Activated T-cell treated with anti-CD3 and anti-CD28 coated beads, Interleukin-2, amount 50 U/mL, for 4 hours (primary cell): ENCODE measurements around the gene SKAP1. TPM values are rescaled to one million over a fixed set of nuclear protein-coding genes. Genes with fewer than 3 reads are reported as not detected.
A peak's percentile ranks its signal among the peaks of the same experiment; 100 is the strongest.

ENCODE experiments used
- ATAC-seq, 2 donors: fragments of 200-7000 bp; cut with Tn5 transposase; one replicate each; pipeline ENCODE4 v1.10.0; 2021
- DNase-seq: peaks from one replicate; pipeline ENCODE4 v3.0.0-alpha.2; 2020
- H3K27me3 Mint-ChIP-seq: one replicate; pipeline ENCODE4 v1.8.0; 2021; ENCODE audit warnings: low read depth, mixed read lengths
- H3K36me3 Mint-ChIP-seq: one replicate; pipeline ENCODE4 v1.8.0; 2022; ENCODE audit warnings: mixed read lengths; ENCODE audit not compliant: insufficient read depth
- H3K4me1 Mint-ChIP-seq: one replicate; pipeline ENCODE4 v1.8.0; 2021; ENCODE audit warnings: low read depth, mixed read lengths
- H3K4me3 Mint-ChIP-seq: one replicate; pipeline ENCODE4 v1.8.0; 2021; ENCODE audit warnings: mild to moderate bottlenecking, moderate library complexity, mixed read lengths
- H3K9me3 Mint-ChIP-seq: one replicate; pipeline ENCODE4 v1.8.0; 2021; ENCODE audit warnings: mixed read lengths
- total RNA-seq, 3 donors: library from RNA; stranded (reverse); gene quantifications; one replicate each; pipeline ENCODE4 v1.2.1, GENCODE V29; 2021

Gene SKAP1
- total RNA-seq, 3 donors from 2014 or later = 25.8 to 33.9 (median 28.7) TPM

GRCh38 chr17:48131216-48131824 lies 298.7 kb downstream of the SKAP1 start:
- Mint-ChIP-seq H3K36me3 (peaks cover 3% of the 10 kb centered on the region), H3K4me1 (no peaks in the 10 kb centered on the region), H3K4me3 (no peak overlapping the region), H3K9me3 (no peaks in the 10 kb centered on the region), H3K27me3 (no peaks in the 10 kb centered on the region)
- ATAC-seq (peak; percentile 80 to 85), DNase-seq (peak; percentile 39)

DNA sequence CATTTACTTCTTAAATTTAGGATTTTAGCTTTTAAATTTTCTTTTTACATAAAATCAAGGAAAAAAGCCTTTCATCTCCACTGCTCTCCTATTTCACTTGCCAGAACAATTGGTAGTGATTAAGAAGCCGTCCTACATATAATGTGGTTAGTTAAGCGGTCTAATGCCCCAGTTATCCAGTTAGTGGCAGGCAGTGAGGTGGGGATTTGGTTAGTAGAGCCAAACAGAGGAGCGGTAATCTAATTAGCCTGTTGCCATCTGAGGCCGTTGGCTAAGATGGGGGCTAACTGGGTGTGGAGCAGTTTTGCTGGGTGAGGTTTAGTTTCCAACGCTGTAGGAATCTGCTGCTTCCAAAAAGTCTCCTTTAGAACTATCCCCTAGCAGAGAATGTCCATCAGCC lies 300.0 kb downstream of the SKAP1 start:
- Mint-ChIP-seq H3K36me3 (peaks cover 3% of the 10 kb centered on the region), H3K4me1 (no peaks in the 10 kb centered on the region), H3K9me3 (no peaks in the 10 kb centered on the region), H3K4me3 (no peak overlapping the region), H3K27me3 (no peaks in the 10 kb centered on the region)
- ATAC-seq (no peak), DNase-seq (no peak)

DNA sequence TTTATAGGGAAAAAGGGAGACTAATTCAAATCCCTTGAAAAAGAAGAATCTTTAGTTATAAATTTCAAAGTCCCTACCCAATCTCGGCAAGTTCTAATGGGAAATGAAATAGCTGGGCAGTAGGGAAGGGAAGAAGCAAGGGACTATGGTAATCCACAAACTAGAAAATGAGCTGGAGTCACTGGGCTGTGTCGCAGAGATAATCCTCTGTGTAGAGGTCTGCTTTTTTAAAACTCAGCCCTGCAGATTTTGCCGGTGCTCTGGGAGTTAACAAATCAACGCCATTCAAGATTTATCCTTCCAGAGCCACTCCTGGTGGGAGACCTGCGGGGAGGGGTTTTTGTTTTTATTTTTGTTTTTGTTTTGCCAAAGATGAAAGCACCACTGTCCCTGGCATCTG lies 301.6 kb downstream of the SKAP1 start:
- Mint-ChIP-seq H3K4me3 (no peak overlapping the region), H3K9me3 (no peaks in the 10 kb centered on the region), H3K27me3 (no peaks in the 10 kb centered on the region), H3K36me3 (peaks cover 3% of the 10 kb centered on the region), H3K4me1 (no peaks in the 10 kb centered on the region)
- DNase-seq = no peak
- ATAC-seq = no peak

DNA sequence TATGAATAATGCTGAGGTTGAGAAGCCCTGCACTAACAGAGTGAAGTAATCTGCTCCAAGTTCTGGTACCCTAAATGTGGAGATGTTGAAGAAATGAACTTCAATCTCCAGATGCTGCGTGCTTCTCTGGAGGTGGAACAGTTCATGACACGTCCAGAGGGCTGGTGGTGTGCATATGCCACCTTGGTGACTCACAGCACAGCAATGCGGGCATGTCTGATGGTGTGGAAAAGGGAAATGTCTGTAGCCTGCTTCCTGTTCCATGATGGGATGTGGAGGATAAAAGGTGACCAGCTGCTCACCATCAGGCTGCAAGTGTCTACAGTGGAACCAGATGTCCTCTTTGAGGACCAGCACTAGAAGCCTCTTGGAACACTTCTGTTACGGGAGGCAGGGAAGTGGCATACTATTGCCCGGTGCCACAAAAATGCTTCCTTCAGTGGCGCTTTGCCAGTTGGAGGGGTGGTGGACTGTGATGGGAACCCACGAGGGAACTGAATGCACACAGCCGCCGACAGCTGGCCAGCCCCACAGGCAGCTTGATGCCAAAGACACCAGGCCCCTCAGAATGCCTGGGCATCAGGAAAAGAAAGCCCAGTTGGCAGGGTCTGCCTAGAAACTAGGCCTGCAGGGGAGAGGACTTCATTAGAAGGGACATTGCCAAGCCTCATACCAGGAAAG lies 302.5 kb downstream of the SKAP1 start:
- H3K27me3 Mint-ChIP-seq = no peaks in the 10 kb centered on the region
- peaks cover 5% of the 10 kb centered on the region for H3K36me3 Mint-ChIP-seq
- no peaks in the 10 kb centered on the region for H3K4me1 Mint-ChIP-seq
- H3K4me3 Mint-ChIP-seq = no peak overlapping the region
- no peaks in the 10 kb centered on the region for H3K9me3 Mint-ChIP-seq
- DNase-seq = no peak
- ATAC-seq = no peak

DNA sequence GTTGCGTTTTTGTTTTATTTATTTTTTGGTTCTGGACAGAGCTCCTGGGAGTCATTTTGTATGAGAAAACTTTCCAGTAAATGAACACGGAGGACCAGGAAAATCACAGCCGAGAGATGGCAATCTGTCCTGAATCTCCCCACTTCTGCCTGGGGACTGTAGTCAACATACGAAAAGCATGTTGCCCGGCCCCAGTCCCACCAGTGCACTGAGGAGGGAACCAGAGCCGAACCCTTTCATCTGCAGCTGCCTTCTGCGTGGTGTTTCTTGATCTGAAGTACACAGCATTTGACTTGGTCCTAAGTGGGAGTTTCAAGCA lies 303.5 kb downstream of the SKAP1 start:
- peaks cover 8% of the 10 kb centered on the region for H3K36me3 Mint-ChIP-seq
- no peaks in the 10 kb centered on the region for H3K27me3 Mint-ChIP-seq
- DNase-seq (no peak), ATAC-seq (no peak)
- H3K9me3 Mint-ChIP-seq = no peaks in the 10 kb centered on the region
- no peaks in the 10 kb centered on the region for H3K4me1 Mint-ChIP-seq
- H3K4me3 Mint-ChIP-seq = no peak overlapping the region

DNA sequence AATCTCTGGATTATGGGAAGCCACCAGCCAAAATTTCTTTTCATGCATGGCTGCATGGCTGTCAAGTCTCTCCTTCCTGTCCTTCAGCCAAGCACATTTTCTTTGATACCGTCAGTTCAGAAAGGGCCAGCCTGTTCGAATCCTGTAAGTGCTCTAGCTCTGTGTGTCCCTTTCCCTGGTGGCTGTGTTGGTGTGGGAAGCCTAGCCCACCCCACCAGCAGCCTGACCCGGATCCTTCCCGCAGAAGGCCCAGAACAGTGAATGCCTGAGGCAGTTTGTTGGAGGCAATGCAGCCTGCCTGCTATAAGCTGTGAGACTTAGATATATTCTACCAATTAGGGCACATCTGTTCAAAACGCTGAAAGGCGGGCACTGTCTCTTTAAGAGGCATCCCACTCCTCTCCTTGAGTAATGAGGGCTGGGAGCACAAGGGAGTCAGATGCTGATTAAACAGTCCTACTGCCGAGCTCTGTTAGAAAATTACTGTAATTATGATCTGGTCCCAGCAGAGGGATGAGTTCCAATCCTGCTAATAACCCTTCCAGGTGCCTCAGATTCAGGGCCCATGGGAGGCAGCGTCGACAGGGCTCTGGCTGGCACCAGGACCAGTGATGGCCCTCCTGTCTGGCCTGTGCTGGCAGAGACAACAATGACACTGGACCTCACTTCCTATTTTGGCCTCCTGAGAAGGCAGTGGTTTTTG lies 304.0 kb downstream of the SKAP1 start:
- no peak overlapping the region for H3K4me3 Mint-ChIP-seq
- DNase-seq (no peak), ATAC-seq (no peak)
- H3K27me3 Mint-ChIP-seq = no peaks in the 10 kb centered on the region
- no peaks in the 10 kb centered on the region for H3K4me1 Mint-ChIP-seq
- H3K36me3 Mint-ChIP-seq = peaks cover 11% of the 10 kb centered on the region
- no peaks in the 10 kb centered on the region for H3K9me3 Mint-ChIP-seq

- Mint-ChIP-seq H3K27me3 (no peaks in the 10 kb centered on the region), H3K4me3 (no peak overlapping the region), H3K9me3 (no peaks in the 10 kb centered on the region), H3K36me3 (peaks cover 19% of the 10 kb centered on the region), H3K4me1 (no peaks in the 10 kb centered on the region)
- no peak for ATAC-seq
- DNase-seq = no peak
These were observed 306.1 kb downstream of the SKAP1 start for GRCh38 chr17:48123776-48124388.

DNA sequence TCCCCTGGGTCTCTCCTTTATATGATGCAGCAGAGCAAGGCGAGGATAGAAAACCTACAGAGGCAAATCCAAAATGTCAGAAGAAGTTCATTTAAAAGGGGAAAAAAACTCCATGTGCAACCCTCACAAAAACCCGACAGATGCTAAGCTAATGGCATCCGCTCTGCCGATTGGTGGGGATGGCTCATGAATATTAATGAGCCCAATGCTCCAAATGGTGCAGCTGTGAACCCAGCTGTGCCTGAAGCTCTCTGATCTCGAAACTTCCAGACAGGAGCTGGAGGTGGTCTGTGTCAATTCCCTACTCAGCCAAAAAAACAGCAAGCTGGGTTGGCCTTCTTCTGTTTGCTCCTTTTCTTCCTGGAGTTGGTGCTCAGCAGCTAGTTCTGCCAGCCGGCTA lies 306.9 kb downstream of the SKAP1 start:
- Mint-ChIP-seq H3K4me1 (no peaks in the 10 kb centered on the region), H3K36me3 (peaks cover 21% of the 10 kb centered on the region), H3K9me3 (no peaks in the 10 kb centered on the region)

GRCh38 chr17:48122665-48123045 lies 307.4 kb downstream of the SKAP1 start:
- Mint-ChIP-seq H3K9me3 (no peaks in the 10 kb centered on the region), H3K36me3 (peaks cover 25% of the 10 kb centered on the region), H3K4me1 (no peaks in the 10 kb centered on the region), H3K27me3 (no peaks in the 10 kb centered on the region), H3K4me3 (no peak overlapping the region)
- no peak for DNase-seq
- ATAC-seq = no peak

More for the DNA sequence above, 306.9 kb downstream of the SKAP1 start:
- ATAC-seq (no peak), DNase-seq (no peak)
- Mint-ChIP-seq H3K4me3 (no peak overlapping the region), H3K27me3 (no peaks in the 10 kb centered on the region)

DNA sequence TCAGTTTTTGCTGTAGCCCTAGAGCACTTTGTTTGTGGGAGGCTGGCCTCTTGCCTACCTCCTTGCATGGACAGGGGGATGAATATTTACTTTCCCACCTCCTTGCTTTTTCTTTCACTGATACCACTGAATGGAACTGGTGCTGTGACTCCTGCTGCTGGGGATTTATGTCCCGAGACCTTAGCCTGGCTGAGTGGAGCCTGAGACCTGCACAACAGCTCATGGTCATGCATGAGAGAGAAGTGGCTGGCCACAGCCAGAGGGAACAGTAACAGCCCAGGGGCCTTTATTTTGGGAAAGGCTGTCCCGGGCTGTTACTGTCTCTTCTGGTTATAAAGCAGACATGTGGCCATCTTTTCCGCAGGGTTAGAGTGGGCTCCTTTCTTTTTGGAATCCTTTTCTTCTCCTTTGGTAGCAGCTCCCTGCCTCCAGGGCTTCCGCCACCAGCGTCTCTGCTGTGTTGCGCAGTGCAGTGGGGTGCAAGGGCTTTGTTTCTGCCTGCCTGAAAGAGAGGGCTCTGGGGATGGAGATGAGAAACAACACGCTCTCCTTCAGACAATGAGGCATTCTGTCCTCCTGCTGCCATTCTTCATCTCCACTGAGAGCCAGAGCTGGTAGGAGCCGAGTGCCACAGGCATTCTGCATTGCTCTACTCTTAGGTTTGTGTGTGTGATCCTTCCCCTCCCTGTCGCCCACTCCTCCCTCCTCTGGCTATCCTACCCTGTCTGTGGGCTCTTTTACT lies 307.9 kb downstream of the SKAP1 start:
- Mint-ChIP-seq H3K27me3 (no peaks in the 10 kb centered on the region), H3K36me3 (peaks cover 26% of the 10 kb centered on the region), H3K9me3 (no peaks in the 10 kb centered on the region), H3K4me1 (no peaks in the 10 kb centered on the region), H3K4me3 (no peak overlapping the region)
- DNase-seq (no peak), ATAC-seq (no peak)

DNA sequence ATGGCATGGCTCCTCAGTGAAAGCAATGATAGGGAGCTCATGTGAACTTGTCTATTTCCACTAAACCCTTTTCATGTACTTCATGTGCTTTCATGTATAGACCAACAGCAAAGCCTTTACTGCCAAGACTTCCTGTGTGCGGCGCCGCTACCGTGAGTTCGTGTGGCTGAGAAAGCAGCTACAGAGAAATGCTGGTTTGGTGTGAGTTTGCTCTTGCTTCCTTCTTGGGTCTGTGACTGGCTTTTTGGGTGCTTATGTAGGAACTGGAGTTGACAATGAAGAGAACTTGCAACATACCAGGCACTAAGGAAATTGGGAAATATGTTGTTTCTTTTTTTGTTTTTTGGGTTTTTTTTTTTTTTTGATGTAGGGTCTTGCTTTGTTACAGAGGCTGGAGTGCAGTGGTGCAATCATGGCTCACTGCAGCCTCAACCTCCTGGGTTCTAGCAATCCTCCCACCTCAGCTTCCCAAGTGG lies 316.8 kb downstream of the SKAP1 start:
- no peaks in the 10 kb centered on the region for H3K9me3 Mint-ChIP-seq
- peak; percentile 26 for DNase-seq
- H3K36me3 Mint-ChIP-seq = peaks cover 12% of the 10 kb centered on the region
- H3K27me3 Mint-ChIP-seq = no peaks in the 10 kb centered on the region
- H3K4me3 Mint-ChIP-seq = peak overlapping the region; percentile 58
- peak; percentile 51 to 65 for ATAC-seq
- H3K4me1 Mint-ChIP-seq = peaks cover 44% of the 10 kb centered on the region

- ATAC-seq = no peak
- no peaks in the 10 kb centered on the region for H3K27me3 Mint-ChIP-seq
- H3K4me3 Mint-ChIP-seq = peak overlapping the region; percentile 74
- no peak for DNase-seq
- peaks cover 53% of the 10 kb centered on the region for H3K4me1 Mint-ChIP-seq
- peaks cover 7% of the 10 kb centered on the region for H3K36me3 Mint-ChIP-seq
- H3K9me3 Mint-ChIP-seq = no peaks in the 10 kb centered on the region
These were observed 318.1 kb downstream of the SKAP1 start for GRCh38 chr17:48111937-48112241.

DNA sequence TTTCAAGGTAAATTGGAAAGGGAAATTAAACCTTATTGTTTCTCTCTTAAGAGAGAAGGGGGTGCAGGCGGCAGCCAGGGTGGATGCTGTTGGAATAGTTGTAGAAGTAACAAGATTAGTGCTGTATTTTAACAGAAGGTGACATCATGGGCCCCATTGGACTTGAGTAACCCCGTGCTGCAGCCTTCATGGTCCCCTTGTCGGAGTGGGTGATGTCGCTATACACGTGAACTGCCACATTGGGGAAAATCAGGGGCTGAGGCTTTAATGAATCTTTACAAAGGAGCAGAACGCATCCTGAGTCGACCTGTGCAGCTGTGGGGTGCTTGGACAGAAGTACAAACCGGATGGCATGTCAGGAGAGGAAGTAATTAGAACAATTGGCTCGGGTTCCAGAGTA lies 319.3 kb downstream of the SKAP1 start:
- DNase-seq (no peak), ATAC-seq (no peak)
- Mint-ChIP-seq H3K36me3 (peaks cover 7% of the 10 kb centered on the region), H3K4me3 (peak overlapping the region; percentile 42), H3K9me3 (no peaks in the 10 kb centered on the region), H3K27me3 (no peaks in the 10 kb centered on the region), H3K4me1 (peaks cover 56% of the 10 kb centered on the region)
